GM18861 (cell line): ENCODE results near the gene ADA.
A peak's percentile ranks its signal among the peaks of the same experiment; 100 is the strongest.
"Not testable (repeated sequence)": the region's sequence is repeated elsewhere in the genome, so short reads cannot be mapped to it uniquely, and the experiment has no call there.

Experiments used
- ATAC-seq: cut with Tn5 transposase; IDR thresholded peaks from one replicate; pipeline ENCODE4 v1.9.1; 2021; ENCODE audit not compliant: unreplicated experiment

Gene ADA

GRCh38 chr20:44601236-44601671, 50.2 kb downstream of the ADA start:
- no peak for ATAC-seq

- no peak for ATAC-seq
These were observed 50.7 kb downstream of the ADA start for GRCh38 chr20:44600758-44601201.

GRCh38 chr20:44600301-44600700, 51.2 kb downstream of the ADA start:
- ATAC-seq, result no peak

GRCh38 chr20:44599715-44600114, 51.8 kb downstream of the ADA start:
- no peak for ATAC-seq

GRCh38 chr20:44598423-44599305, 52.8 kb downstream of the ADA start:
- no peak for ATAC-seq

- ATAC-seq, result no peak
These were observed 53.6 kb downstream of the ADA start for GRCh38 chr20:44597930-44598329.

GRCh38 chr20:44597516-44597915, 54.0 kb downstream of the ADA start:
- no peak for ATAC-seq

- no peak for ATAC-seq
These were observed 54.6 kb downstream of the ADA start for GRCh38 chr20:44596876-44597275.

GRCh38 chr20:44596010-44596409, 55.5 kb downstream of the ADA start:
- ATAC-seq, result no peak

GRCh38 chr20:44594730-44595129, 56.8 kb downstream of the ADA start:
- ATAC-seq, result no peak

- no peak for ATAC-seq
These were observed 57.7 kb downstream of the ADA start for GRCh38 chr20:44593751-44594150.

GRCh38 chr20:44592366-44592765, 59.1 kb downstream of the ADA start:
- ATAC-seq, result no peak

- ATAC-seq, result no peak
These were observed 60.3 kb downstream of the ADA start for GRCh38 chr20:44590980-44591778.

GRCh38 chr20:44589537-44589936, 62.0 kb downstream of the ADA start:
- ATAC-seq, result no peak

- ATAC-seq, result not testable (repeated sequence)
These were observed 63.2 kb downstream of the ADA start for GRCh38 chr20:44588321-44588720.

GRCh38 chr20:44587035-44587980, 64.2 kb downstream of the ADA start:
- ATAC-seq, result no peak

- ATAC-seq, result peak; percentile 68
These were observed 65.1 kb downstream of the ADA start for GRCh38 chr20:44586289-44586911.

GRCh38 chr20:44585057-44585963, 66.2 kb downstream of the ADA start:
- ATAC-seq, result no peak

GRCh38 chr20:44584162-44584561, 67.3 kb downstream of the ADA start:
- ATAC-seq, result no peak
